ENCODE results near the gene XPO5. TPM values are rescaled to one million over a fixed set of nuclear protein-coding genes. Genes with fewer than 3 reads are reported as not detected.
"Not testable (repeated sequence)": the region's sequence is repeated elsewhere in the genome, so short reads cannot be mapped to it uniquely, and the experiment has no call there.

XPO5 gene
- total RNA-seq, 3 donors from 2014 or later (not counting 1 experiment from before 2014, with no cell fraction given) = 47.6 to 54.6 (median 48.7) TPM

- DNase-seq = no peak
- H3K4me3 ChIP-seq (ENCODE audit: low read length) = no peak overlapping the region
- Mint-ChIP-seq H3K4me3 (no peak overlapping the region), H3K9me3 (no peaks in the 10 kb centered on the region), H3K36me3 (peaks cover 14% of the 10 kb centered on the region), H3K4me1 (no peaks in the 10 kb centered on the region), H3K27ac (no peak overlapping the region), H3K27me3 (ENCODE audit: low read depth in 2 of 2) (no peaks in the 10 kb centered on the region)
- H3K9me3 ChIP-seq (ENCODE audit: control insufficient read depth, insufficient read depth, low read length) = no peaks in the 10 kb centered on the region
- WGBS (ENCODE audit: insufficient coverage) = 98% methylated on average over 2 of the region's 2 CpGs
- no peaks in the 10 kb centered on the region for H3K4me1 ChIP-seq (ENCODE audit: control insufficient read depth, insufficient read depth, low read length)
- intact Hi-C loops (cut with micrococcal nuclease) = no loop called here
- H3K27me3 ChIP-seq (ENCODE audit: control insufficient read depth, insufficient read depth, low read length) = no peaks in the 10 kb centered on the region
- H3K36me3 ChIP-seq (ENCODE audit: control insufficient read depth, insufficient read depth, low read length) = peaks cover 46% of the 10 kb centered on the region
- H3K27ac ChIP-seq (ENCODE audit: low read length) = no peak overlapping the region
- TF ChIP-seq CTCF (IDR thresholded peaks at IDR 0.05) = no peak
- ATAC-seq = no peak
Observed at GRCh38 chr6:43600595-43600994, 24.8 kb upstream of the XPO5 start.

GRCh38 chr6:43593938-43594337 is 18.1 kb upstream of the XPO5 start:
- WGBS (ENCODE audit: insufficient coverage) = no CpG with 5 or more reads among the region's 1 CpG
- Histone ChIP-seq H3K27ac (ENCODE audit: low read length) (no peak overlapping the region), H3K4me1 (ENCODE audit: control insufficient read depth, insufficient read depth, low read length) (no peaks in the 10 kb centered on the region), H3K9me3 (ENCODE audit: control insufficient read depth, insufficient read depth, low read length) (no peaks in the 10 kb centered on the region), H3K36me3 (ENCODE audit: control insufficient read depth, insufficient read depth, low read length) (peaks cover 30% of the 10 kb centered on the region), H3K27me3 (ENCODE audit: control insufficient read depth, insufficient read depth, low read length) (no peaks in the 10 kb centered on the region), H3K4me3 (ENCODE audit: low read length) (no peak overlapping the region)
- Mint-ChIP-seq H3K9me3 (no peaks in the 10 kb centered on the region), H3K27ac (no peak overlapping the region), H3K27me3 (ENCODE audit: low read depth in 2 of 2) (no peaks in the 10 kb centered on the region), H3K36me3 (peaks cover 13% of the 10 kb centered on the region), H3K4me3 (no peak overlapping the region), H3K4me1 (no peaks in the 10 kb centered on the region)
- TF ChIP-seq CTCF (IDR thresholded peaks at IDR 0.05) = no peak
- ATAC-seq (no peak), DNase-seq (no peak)
- intact Hi-C loops (cut with micrococcal nuclease) = no loop called here

GRCh38 chr6:43589564-43589963 is 13.7 kb upstream of the XPO5 start:
- H3K9me3 Mint-ChIP-seq; ATAC-seq; H3K4me3 Mint-ChIP-seq; H3K27ac ChIP-seq (ENCODE audit: low read length); H3K4me3 ChIP-seq (ENCODE audit: low read length); H3K9me3 ChIP-seq (ENCODE audit: control insufficient read depth, insufficient read depth, low read length); DNase-seq; H3K27me3 ChIP-seq (ENCODE audit: control insufficient read depth, insufficient read depth, low read length); H3K36me3 Mint-ChIP-seq; H3K27me3 Mint-ChIP-seq (ENCODE audit: low read depth in 2 of 2); H3K27ac Mint-ChIP-seq; intact Hi-C loops (cut with micrococcal nuclease): not testable (repeated sequence)
- H3K4me1 Mint-ChIP-seq = peaks cover 10 to 12% of the 10 kb centered on the region in 2 donors
- Histone ChIP-seq H3K36me3 (ENCODE audit: control insufficient read depth, insufficient read depth, low read length) (peaks cover 48% of the 10 kb centered on the region), H3K4me1 (ENCODE audit: control insufficient read depth, insufficient read depth, low read length) (peaks cover 12% of the 10 kb centered on the region)
- WGBS (ENCODE audit: insufficient coverage) = 100% methylated on average over 1 of the region's 1 CpG

GRCh38 chr6:43588194-43588593 is 12.4 kb upstream of the XPO5 start:
- no peak overlapping the region for H3K4me3 ChIP-seq (ENCODE audit: low read length)
- H3K36me3 ChIP-seq (ENCODE audit: control insufficient read depth, insufficient read depth, low read length) = peaks cover 50% of the 10 kb centered on the region
- H3K9me3 ChIP-seq (ENCODE audit: control insufficient read depth, insufficient read depth, low read length) = no peaks in the 10 kb centered on the region
- Mint-ChIP-seq H3K27ac (no peak overlapping the region), H3K36me3 (peaks cover 7% of the 10 kb centered on the region), H3K9me3 (no peaks in the 10 kb centered on the region), H3K4me1 (peaks cover 17 to 21% of the 10 kb centered on the region in 2 donors), H3K4me3 (no peak overlapping the region), H3K27me3 (ENCODE audit: low read depth in 2 of 2) (no peaks in the 10 kb centered on the region)
- H3K4me1 ChIP-seq (ENCODE audit: control insufficient read depth, insufficient read depth, low read length) = peaks cover 15% of the 10 kb centered on the region
- H3K27me3 ChIP-seq (ENCODE audit: control insufficient read depth, insufficient read depth, low read length) = no peaks in the 10 kb centered on the region
- intact Hi-C loops (cut with micrococcal nuclease) = no loop called here
- DNase-seq (no peak), ATAC-seq (no peak)
- H3K27ac ChIP-seq (ENCODE audit: low read length) = no peak overlapping the region
- 98% methylated on average over 5 of the region's 5 CpGs for WGBS (ENCODE audit: insufficient coverage)
- TF ChIP-seq CTCF (IDR thresholded peaks at IDR 0.05) = no peak

Measured in natural killer cell (primary cell).